IMR-90 (cell line): ENCODE data around the gene CLSTN3. TPM values are rescaled to one million over a fixed set of nuclear protein-coding genes. Genes with fewer than 3 reads are reported as not detected.

Experiments used
- ATAC-seq: fragments of 200-7000 bp; cut with Tn5 transposase; 2 replicates; pipeline ENCODE4 v1.9.1; 2020; ENCODE audit warnings: low read depth, mild to moderate bottlenecking, moderate library complexity
- BruUV-seq: library from RNA; stranded (reverse); fragments of 400-500 nt; replicated peaks from 2 replicates; lab custom pipeline; 2021; lab: Mats Ljungman, UMichigan
- CTCF ChIA-PET: fragments of 300-600 bp; formaldehyde crosslinking; extraction: SDS; loops from one replicate; lab custom pipeline; 2021; ENCODE audit warnings: antibody characterized with exemption; lab: Yijun Ruan, JAX
- POLR2A ChIA-PET: fragments of 300-600 bp; sonication (Branson Sonifier 250); formaldehyde crosslinking; loops from one replicate; lab custom pipeline; 2022; ENCODE audit warnings: antibody characterized with exemption; ENCODE audit not compliant: unreplicated experiment; lab: Charles Lee
- DNase-seq: peaks from one replicate; pipeline ENCODE4 v3.0.0; 2013
- H2AFZ ChIP-seq: replicated peaks from 2 replicates; pipeline ENCODE3; 2013; ENCODE audit warnings: low read length, mild to moderate bottlenecking; ENCODE audit not compliant: poor library complexity
- H2AK5ac ChIP-seq: 2 replicates; pipeline ENCODE4 v1.6.1; 2013; ENCODE audit warnings: low read depth, low read length, inconsistent platforms
- H2AK9ac ChIP-seq: replicated peaks from 2 replicates; pipeline ENCODE3; 2013; ENCODE audit warnings: mild to moderate bottlenecking, low read depth, low read length, moderate library complexity; ENCODE audit not compliant: poor library complexity
- H2BK120ac ChIP-seq: 2 replicates; pipeline ENCODE4 v1.6.1; 2013; ENCODE audit warnings: low read depth, low read length, inconsistent platforms
- H2BK15ac ChIP-seq: 3 replicates; pipeline ENCODE4 v1.6.1; 2013; ENCODE audit warnings: low read depth, low read length, inconsistent platforms
- H2BK20ac ChIP-seq: 2 replicates; pipeline ENCODE4 v1.6.1; 2013; ENCODE audit warnings: low read depth, mild to moderate bottlenecking, inconsistent platforms, low read length, moderate library complexity
- H2BK5ac ChIP-seq: 2 replicates; pipeline ENCODE4 v1.6.1; 2013; ENCODE audit warnings: mild to moderate bottlenecking, low read depth, low read length, inconsistent platforms; ENCODE audit not compliant: poor library complexity, severe bottlenecking
- H3K14ac ChIP-seq: replicated peaks from 2 replicates; pipeline ENCODE4 v1.6.1; 2013; ENCODE audit warnings: low read depth, low read length, inconsistent platforms
- H3K18ac ChIP-seq: 2 replicates; pipeline ENCODE4 v1.6.1; 2013; ENCODE audit warnings: low read depth, low read length, control low read depth
- H3K23ac ChIP-seq: 2 replicates; pipeline ENCODE4 v1.6.1; 2013; ENCODE audit warnings: low read depth, low read length, inconsistent platforms
- H3K27ac ChIP-seq: 2 replicates; pipeline ENCODE4 v1.5.1; 2013; ENCODE audit warnings: mild to moderate bottlenecking, control low read depth, low read length; ENCODE audit not compliant: insufficient read depth
- H3K27me3 ChIP-seq: 2 replicates; pipeline ENCODE4 v1.6.1; 2013; ENCODE audit warnings: low read length; ENCODE audit not compliant: control insufficient read depth, insufficient read depth
- H3K36me3 ChIP-seq: 2 replicates; pipeline ENCODE4 v1.6.1; 2013; ENCODE audit warnings: low read length, mixed read lengths; ENCODE audit not compliant: control insufficient read depth, insufficient read depth
- H3K4ac ChIP-seq: 2 replicates; pipeline ENCODE4 v1.6.1; 2013; ENCODE audit warnings: low read depth, low read length, inconsistent platforms
- H3K4me1 ChIP-seq: 2 replicates; pipeline ENCODE4 v1.6.1; 2013; ENCODE audit warnings: low read length, mixed read lengths; ENCODE audit not compliant: control insufficient read depth, insufficient read depth
- H3K4me2 ChIP-seq: 2 replicates; pipeline ENCODE4 v1.6.1; 2013; ENCODE audit warnings: low read depth, mild to moderate bottlenecking, control low read depth, low read length, moderate library complexity
- H3K4me3 ChIP-seq: 2 replicates; pipeline ENCODE4 v1.5.1; 2013; ENCODE audit warnings: low read depth, mild to moderate bottlenecking, control low read depth, low read length, moderate library complexity; ENCODE audit not compliant: insufficient read depth
- H3K56ac ChIP-seq: 2 replicates; pipeline ENCODE4 v1.6.1; 2013; ENCODE audit warnings: low read length, inconsistent platforms; ENCODE audit not compliant: insufficient read depth; ENCODE audit errors: extremely low read depth
- H3K79me1 ChIP-seq, 2 experiments: 2 replicates each; pipeline ENCODE4 v1.6.1; 2013; ENCODE audit warnings: low read length in 2 of 2, inconsistent platforms in 1 of 2, low read depth in 1 of 2
- H3K9ac ChIP-seq: 2 replicates; pipeline ENCODE4 v1.6.1; 2013; ENCODE audit warnings: low read depth, low read length, control low read depth
- H3K9me1 ChIP-seq: 2 replicates; pipeline ENCODE4 v1.6.1; 2013; ENCODE audit warnings: low read length, inconsistent platforms; ENCODE audit not compliant: insufficient read depth
- H3K9me3 ChIP-seq: 2 replicates; pipeline ENCODE4 v1.6.1; 2013; ENCODE audit warnings: low read length; ENCODE audit not compliant: control insufficient read depth, insufficient read depth
- H4K20me1 ChIP-seq: 2 replicates; pipeline ENCODE4 v1.6.1; 2013; ENCODE audit warnings: low read length, inconsistent platforms; ENCODE audit not compliant: insufficient read depth
- H4K5ac ChIP-seq: 2 replicates; pipeline ENCODE4 v1.6.1; 2013; ENCODE audit warnings: mild to moderate bottlenecking, low read depth, low read length, control low read depth
- H4K8ac ChIP-seq, 2 experiments: 2 replicates each; pipeline ENCODE4 v1.6.1; 2013; ENCODE audit warnings: low read depth in 2 of 2, low read length in 2 of 2, control low read depth in 1 of 2, inconsistent platforms in 1 of 2
- H4K91ac ChIP-seq: 2 replicates; pipeline ENCODE4 v1.6.1; 2013; ENCODE audit warnings: low read depth, low read length, inconsistent platforms; ENCODE audit not compliant: insufficient read depth
- MAFK ChIP-seq: IDR thresholded peaks from 2 replicates; pipeline ENCODE4 v1.6.1; 2012; ENCODE audit warnings: low read depth, low read length, improper control_type of control experiment
- RCOR1 ChIP-seq: IDR thresholded peaks from 2 replicates; pipeline ENCODE4 v1.6.1; 2012; ENCODE audit warnings: mild to moderate bottlenecking, low read length, improper control_type of control experiment; ENCODE audit not compliant: insufficient replicate concordance
- dilution Hi-C: fragments of 300-500 bp; cut with HindIII; formaldehyde crosslinking; loops from one replicate; pipeline ENCODE4 v1.14.3; 2018; ENCODE audit warnings: low sequenced_read_pairs; ENCODE audit not compliant: unreplicated experiment
- in situ Hi-C: fragments of 300-500 bp; cut with MboI; formaldehyde crosslinking; loops from 3 replicates; pipeline ENCODE4 v1.14.3; 2019; ENCODE audit warnings: low sequenced_read_pairs, inconsistent platforms, mixed read lengths
- intact Hi-C: fragments of 100-400 bp; cut with micrococcal nuclease; formaldehyde crosslinking; loops from 2 replicates; pipeline ENCODE4 v1.10.0; 2022
- polyA plus RNA-seq, 3 experiments: library from polyadenylated mRNA; depleted of rRNA; stranded (reverse); fragments of >200 nt; gene quantifications; 2 replicates each; pipeline ENCODE4 v1.2.3, GENCODE V29; 2012; ENCODE audit warnings: low replicate concordance in 1 of 3
- total RNA-seq: library from RNA; depleted of rRNA; stranded (reverse); fragments of >200 nt; gene quantifications from 2 replicates; pipeline ENCODE4 v1.2.3, GENCODE V29; 2012

The CLSTN3 gene
- total and polyA plus RNA-seq, 2 of the 4 experiments (the other 2 are of a cell fraction) = 4.1 to 16.4 TPM

- ChIA-PET CTCF (no interaction called here), POLR2A (no interaction called here)
- DNase-seq (no peak), ATAC-seq (no peak)
- Histone ChIP-seq H2AK9ac (no peak overlapping the region), H3K27me3 (no peaks in the 10 kb centered on the region), H4K91ac (no peak overlapping the region), H3K9me1 (peaks cover 3% of the 10 kb centered on the region; the same call in 1 of the 2 replicates), H2AK5ac (no peak overlapping the region), H3K79me1 (no peaks in the 10 kb centered on the region), H3K4me2 (no peak overlapping the region), H3K4ac (no peak overlapping the region), H2BK5ac (no peak overlapping the region), H2AFZ (no peak overlapping the region), H3K56ac (no peak overlapping the region), H3K4me3 (no peak overlapping the region), H3K9me3 (no peaks in the 10 kb centered on the region), H4K8ac (no peak overlapping the region), H3K14ac (no peak overlapping the region), H2BK15ac (no peak overlapping the region), H3K23ac (no peak overlapping the region), H3K4me1 (no peaks in the 10 kb centered on the region), H3K9ac (no peak overlapping the region), H4K20me1 (no peaks in the 10 kb centered on the region), H2BK120ac (no peak overlapping the region), H3K36me3 (peaks cover 43% of the 10 kb centered on the region), H3K27ac (no peak overlapping the region), H4K5ac (no peak overlapping the region), H2BK20ac (no peak overlapping the region), H3K18ac (no peak overlapping the region)
- TF ChIP-seq MAFK (0 out of 2 replicates have a peak, but pooled peaks have one; percentile 3), RCOR1 (no peak)
- intact Hi-C loops (no loop called here), in situ Hi-C loops (no loop called here), dilution Hi-C loops (no loop called here)
- BruUV-seq = no TSS peak
These were observed 74.9 kb downstream of the CLSTN3 start for GRCh38 chr12:7205091-7205490.
